AG10803 (cell line): ENCODE results near the gene SMPD2.

Source experiments
- DNase-seq: peaks from one replicate; pipeline ENCODE4 v3.0.0; 2010; ENCODE audit warnings: low read depth
- H3K4me3 ChIP-seq: 2 replicates; pipeline ENCODE4 v1.5.1; 2011; ENCODE audit warnings: mild to moderate bottlenecking, low read length, control low read depth
- CTCF ChIP-seq: conservative IDR thresholded peaks from 2 replicates; pipeline ENCODE4 v1.5.1; 2011; ENCODE audit warnings: mild to moderate bottlenecking, low read length, control low read depth, inconsistent platforms

The SMPD2 gene

GRCh38 chr6:109486068-109486467 is 45.5 kb downstream of the SMPD2 start:
- no peak overlapping the region for H3K4me3 ChIP-seq
- DNase-seq, result no peak
- no peak for TF ChIP-seq CTCF

- DNase-seq, result no peak
- no peak overlapping the region for H3K4me3 ChIP-seq
- no peak for TF ChIP-seq CTCF
Observed at GRCh38 chr6:109488001-109488400, 47.5 kb downstream of the SMPD2 start.

GRCh38 chr6:109490713-109491112 is 50.2 kb downstream of the SMPD2 start:
- H3K4me3 ChIP-seq, result no peak overlapping the region
- DNase-seq, result no peak
- no peak for TF ChIP-seq CTCF

- TF ChIP-seq CTCF, result no peak
- no peak overlapping the region for H3K4me3 ChIP-seq
- DNase-seq, result no peak
Observed at GRCh38 chr6:109491207-109491938, 50.8 kb downstream of the SMPD2 start.
